ENCODE results near the gene GPAM. TPM values are rescaled to one million over a fixed set of nuclear protein-coding genes. Genes with fewer than 3 reads are reported as not detected.

The GPAM gene
- total and polyA plus RNA-seq, 10 of the 15 experiments (the other 5 are each of a cell fraction or from before 2014, with no cell fraction given): 3.3 to 9.4 (median 7.4) TPM

- H2AFZ ChIP-seq (ENCODE audit: control insufficient read depth, low read depth, low read length): no peak overlapping the region
- in situ Hi-C loops (cut with MboI): no loop called here
Measured at GRCh38 chr10:112122827-112123226, 60.7 kb downstream of the GPAM start.

More at GRCh38 chr10:112122827-112123226, 60.7 kb downstream of the GPAM start:
- POLR2A ChIA-PET: interaction anchor here (0.6 to 0.7 kb wide), 4 partner anchors 25 to 366 kb away, joined by 3 to 7 read pairs (median 7); no protein-coding TSS in a partner anchor
- DNase-seq (ENCODE audit: low read depth, low spot score) (no peak), FAIRE-seq (no peak), ATAC-seq (no peak)
- WGBS (ENCODE audit: insufficient coverage, insufficient replicate concordance, low lambda C conversion rate, missing lambda C conversion rate): 27% methylated on average over 3 of the region's 4 CpGs
- H3K9ac ChIP-seq (ENCODE audit: control insufficient read depth, insufficient read depth, low read length): no peak overlapping the region
- no peak overlapping the region for H3K4me3 ChIP-seq
- no peaks in the 10 kb centered on the region for H3K36me3 ChIP-seq (ENCODE audit: control insufficient read depth in 2 of 2, insufficient read depth in 2 of 2, low read length in 1 of 2)
- H3K79me2 ChIP-seq (ENCODE audit: control insufficient read depth, insufficient read depth, low read length): no peaks in the 10 kb centered on the region
- RAD21 ChIA-PET (ENCODE audit: unreplicated experiment): no interaction called here
- no peak overlapping the region for H3K27ac ChIP-seq (ENCODE audit: control insufficient read depth, insufficient read depth)
- TF ChIP-seq PAX8 (IDR thresholded peaks at IDR 0.05): no peak
- no peak for TF ChIP-seq NBN (IDR thresholded peaks at IDR 0.05)
- TF ChIP-seq ZNF592 (IDR thresholded peaks at IDR 0.05): no peak
- TF ChIP-seq ZNF622 (IDR thresholded peaks at IDR 0.05): no peak
- peaks cover 0 to 2% of the 10 kb centered on the region in 2 experiments; a peak in 2 of 4 replicates for H3K27me3 ChIP-seq (replicated peaks in 1 of 2; ENCODE audit: control insufficient read depth in 2 of 2, insufficient read depth in 2 of 2, low read length in 1 of 2)
- SMC1A ChIA-PET (ENCODE audit: uncharacterized antibody, unreplicated experiment): no interaction called here
- H3K4me1 ChIP-seq (ENCODE audit: control insufficient read depth, insufficient read depth, low read length): no peaks in the 10 kb centered on the region
- no peaks in the 10 kb centered on the region for H4K20me1 ChIP-seq (ENCODE audit: control insufficient read depth, insufficient read depth)
- CTCF ChIA-PET: interaction anchor here (0.6 to 0.7 kb wide), 2 partner anchors 320 to 1574 kb away, joined by 3 to 4 read pairs; no protein-coding TSS in a partner anchor
- intact Hi-C loops (cut with micrococcal nuclease; ENCODE audit: unreplicated experiment): no loop called here
- H3K9me3 ChIP-seq (replicated peaks; ENCODE audit: control insufficient read depth, insufficient read depth, low read length): no peaks in the 10 kb centered on the region
- H3K4me2 ChIP-seq (ENCODE audit: control insufficient read depth, insufficient read depth): no peak overlapping the region
- no TSS peak for BruUV-seq (replicated peaks)
